Gastroesophageal sphincter (tissue), 3 donors: ENCODE measurements around the gene PPM1H.

Experiments
- EP300 ChIP-seq: sonication (generic); formaldehyde crosslinking; IDR thresholded peaks from one replicate; pipeline ENCODE4 v1.6.1; 2017; ENCODE audit warnings: antibody characterized with exemption, mild to moderate bottlenecking
- POLR2A ChIP-seq, 2 donors: fragments of 450-650 bp; IDR thresholded peaks; one replicate each; pipeline ENCODE4 v1.6.1; 2017; ENCODE audit warnings: antibody characterized with exemption in 2 of 2, mild to moderate bottlenecking in 2 of 2, moderate library complexity in 1 of 2
- TF ChIP-seq, protein P1 (sequence below), 4 experiments: fragments of 200-600 bp in 2 of 4; fragments of 450-650 bp in 2 of 4; sonication (generic) in 1 of 4; IDR thresholded peaks; one replicate each; pipeline ENCODE4 v1.5.1; 2017 to 2019; ENCODE audit warnings: antibody characterized with exemption in 4 of 4, mild to moderate bottlenecking in 2 of 4, moderate library complexity in 2 of 4

DNA sequence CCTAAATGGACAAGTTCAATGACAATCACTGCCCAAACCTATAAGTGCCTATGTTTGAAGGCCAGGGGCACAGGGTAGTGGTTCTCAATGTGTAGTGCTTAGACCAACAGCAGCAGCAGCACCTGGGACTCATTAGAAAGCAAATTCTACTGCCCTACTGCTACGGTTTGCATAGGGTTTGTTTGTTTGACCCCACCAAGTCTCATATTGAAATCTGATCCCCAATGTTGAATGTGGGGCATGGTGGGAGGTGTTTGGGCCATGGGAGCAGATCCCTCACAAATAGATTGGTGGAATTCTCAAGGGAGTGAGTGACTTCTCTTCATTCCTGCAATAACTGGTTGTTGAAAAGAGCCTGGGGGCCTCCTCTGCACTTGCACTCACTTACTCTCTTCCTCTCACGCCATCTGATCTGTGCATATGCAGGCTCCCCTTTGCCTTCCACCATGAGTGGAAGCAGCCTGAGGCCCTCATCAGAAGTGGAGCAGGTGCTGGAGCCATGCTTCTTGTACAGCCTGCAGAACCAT is 39.5 kb downstream of the PPM1H start:
- TF ChIP-seq POLR2A (IDR thresholded peaks at IDR 0.05) (no peak), EP300 (no peak)
- TF ChIP-seq, protein P1, sequence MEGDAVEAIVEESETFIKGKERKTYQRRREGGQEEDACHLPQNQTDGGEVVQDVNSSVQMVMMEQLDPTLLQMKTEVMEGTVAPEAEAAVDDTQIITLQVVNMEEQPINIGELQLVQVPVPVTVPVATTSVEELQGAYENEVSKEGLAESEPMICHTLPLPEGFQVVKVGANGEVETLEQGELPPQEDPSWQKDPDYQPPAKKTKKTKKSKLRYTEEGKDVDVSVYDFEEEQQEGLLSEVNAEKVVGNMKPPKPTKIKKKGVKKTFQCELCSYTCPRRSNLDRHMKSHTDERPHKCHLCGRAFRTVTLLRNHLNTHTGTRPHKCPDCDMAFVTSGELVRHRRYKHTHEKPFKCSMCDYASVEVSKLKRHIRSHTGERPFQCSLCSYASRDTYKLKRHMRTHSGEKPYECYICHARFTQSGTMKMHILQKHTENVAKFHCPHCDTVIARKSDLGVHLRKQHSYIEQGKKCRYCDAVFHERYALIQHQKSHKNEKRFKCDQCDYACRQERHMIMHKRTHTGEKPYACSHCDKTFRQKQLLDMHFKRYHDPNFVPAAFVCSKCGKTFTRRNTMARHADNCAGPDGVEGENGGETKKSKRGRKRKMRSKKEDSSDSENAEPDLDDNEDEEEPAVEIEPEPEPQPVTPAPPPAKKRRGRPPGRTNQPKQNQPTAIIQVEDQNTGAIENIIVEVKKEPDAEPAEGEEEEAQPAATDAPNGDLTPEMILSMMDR (IDR thresholded peaks at IDR 0.05): no peak
